ENCODE measurements around the gene GPR137C. TPM values are rescaled to one million over a fixed set of nuclear protein-coding genes. Genes with fewer than 3 reads are reported as not detected.

Gene GPR137C
- total RNA-seq, 4 donors from 2014 or later = 0.20 to 1.4 (median 1.1) TPM

DNA sequence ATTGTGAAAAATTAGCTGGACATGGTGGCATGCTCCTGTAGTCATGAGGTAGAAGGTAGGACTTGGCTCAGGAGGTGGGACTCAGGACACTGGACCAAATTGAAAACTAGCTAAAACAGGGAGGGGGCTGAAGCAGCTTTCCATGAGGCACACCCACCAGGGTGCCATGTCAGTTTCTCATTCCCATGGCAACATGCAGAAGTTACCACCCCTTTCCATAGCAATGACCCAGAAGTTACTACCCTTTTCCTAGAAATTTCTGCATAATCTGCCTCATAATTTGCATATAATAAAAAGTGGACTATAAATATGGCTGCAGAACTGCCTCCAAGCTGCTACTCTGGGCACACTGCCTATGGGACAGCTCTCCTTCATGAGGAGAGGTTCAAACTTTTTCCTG, 104.3 kb downstream of the GPR137C start:
- TF ChIP-seq, protein P1, sequence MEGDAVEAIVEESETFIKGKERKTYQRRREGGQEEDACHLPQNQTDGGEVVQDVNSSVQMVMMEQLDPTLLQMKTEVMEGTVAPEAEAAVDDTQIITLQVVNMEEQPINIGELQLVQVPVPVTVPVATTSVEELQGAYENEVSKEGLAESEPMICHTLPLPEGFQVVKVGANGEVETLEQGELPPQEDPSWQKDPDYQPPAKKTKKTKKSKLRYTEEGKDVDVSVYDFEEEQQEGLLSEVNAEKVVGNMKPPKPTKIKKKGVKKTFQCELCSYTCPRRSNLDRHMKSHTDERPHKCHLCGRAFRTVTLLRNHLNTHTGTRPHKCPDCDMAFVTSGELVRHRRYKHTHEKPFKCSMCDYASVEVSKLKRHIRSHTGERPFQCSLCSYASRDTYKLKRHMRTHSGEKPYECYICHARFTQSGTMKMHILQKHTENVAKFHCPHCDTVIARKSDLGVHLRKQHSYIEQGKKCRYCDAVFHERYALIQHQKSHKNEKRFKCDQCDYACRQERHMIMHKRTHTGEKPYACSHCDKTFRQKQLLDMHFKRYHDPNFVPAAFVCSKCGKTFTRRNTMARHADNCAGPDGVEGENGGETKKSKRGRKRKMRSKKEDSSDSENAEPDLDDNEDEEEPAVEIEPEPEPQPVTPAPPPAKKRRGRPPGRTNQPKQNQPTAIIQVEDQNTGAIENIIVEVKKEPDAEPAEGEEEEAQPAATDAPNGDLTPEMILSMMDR (IDR thresholded peaks at IDR 0.05) = no peak
- no peak for TF ChIP-seq POLR2A (IDR thresholded peaks at IDR 0.05)
- no peaks in the 10 kb centered on the region for H3K4me1 ChIP-seq
- H3K36me3 ChIP-seq = peaks cover 12 to 19% of the 10 kb centered on the region in 2 donors
- no peaks in the 10 kb centered on the region for H3K9me3 ChIP-seq
- H3K27ac ChIP-seq = no peak overlapping the region
- no peaks in the 10 kb centered on the region for H3K27me3 ChIP-seq
- no peak overlapping the region for H3K4me3 ChIP-seq (replicated peaks in 1 of 3)
- intact Hi-C loops (cut with DNase I) = no loop called here
- no peak for DNase-seq

DNA sequence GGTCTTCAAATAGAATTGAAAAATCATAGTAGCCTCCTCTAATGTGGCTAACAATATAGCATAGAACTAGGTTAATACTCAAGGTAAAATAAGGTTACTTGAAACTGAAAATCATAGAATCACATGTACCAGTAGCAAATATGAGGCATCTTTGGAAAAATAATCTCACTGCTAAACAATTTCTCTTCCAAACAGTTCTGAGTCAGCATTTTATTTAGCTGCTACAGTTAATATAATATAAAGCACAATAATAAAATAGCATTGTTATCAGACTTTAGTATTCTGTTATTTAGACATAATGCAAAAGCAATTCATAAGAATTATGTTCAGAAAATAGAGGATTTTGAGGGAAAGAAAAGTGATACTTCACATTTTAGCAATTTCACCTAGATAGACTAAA, 107.7 kb downstream of the GPR137C start:
- no peaks in the 10 kb centered on the region for H3K4me1 ChIP-seq
- DNase-seq = no peak
- H3K27me3 ChIP-seq = no peaks in the 10 kb centered on the region
- no peak overlapping the region for H3K4me3 ChIP-seq (replicated peaks in 1 of 3)
- H3K9me3 ChIP-seq = no peaks in the 10 kb centered on the region
- peaks cover 4 to 12% of the 10 kb centered on the region in 2 donors for H3K36me3 ChIP-seq
- TF ChIP-seq, protein P1 (IDR thresholded peaks at IDR 0.05) = no peak
- TF ChIP-seq POLR2A (IDR thresholded peaks at IDR 0.05) = no peak
- intact Hi-C loops (cut with DNase I) = no loop called here
- no peak overlapping the region for H3K27ac ChIP-seq

DNA sequence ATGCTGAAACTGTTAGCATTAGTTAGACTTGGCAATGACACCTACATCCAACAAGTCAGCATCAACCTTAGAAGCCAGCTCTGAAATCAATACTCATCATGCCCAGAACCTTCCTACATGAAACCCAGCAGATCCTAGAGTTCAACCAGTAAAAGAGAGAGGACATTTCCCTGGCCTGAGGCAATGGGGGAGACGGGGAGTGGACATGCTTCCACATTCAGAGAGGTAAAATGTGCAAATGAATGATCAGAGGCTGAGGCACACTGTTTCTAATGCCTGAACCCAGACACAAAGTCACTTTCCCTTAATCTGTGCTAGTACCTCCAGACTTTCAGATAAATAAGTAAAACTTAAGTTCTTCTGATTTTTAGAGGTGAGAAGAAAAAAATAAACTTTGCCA, 108.2 kb downstream of the GPR137C start:
- TF ChIP-seq, protein P1 (IDR thresholded peaks at IDR 0.05) = no peak
- TF ChIP-seq POLR2A (IDR thresholded peaks at IDR 0.05) = no peak
- peaks cover 4 to 12% of the 10 kb centered on the region in 2 donors for H3K36me3 ChIP-seq

DNA sequence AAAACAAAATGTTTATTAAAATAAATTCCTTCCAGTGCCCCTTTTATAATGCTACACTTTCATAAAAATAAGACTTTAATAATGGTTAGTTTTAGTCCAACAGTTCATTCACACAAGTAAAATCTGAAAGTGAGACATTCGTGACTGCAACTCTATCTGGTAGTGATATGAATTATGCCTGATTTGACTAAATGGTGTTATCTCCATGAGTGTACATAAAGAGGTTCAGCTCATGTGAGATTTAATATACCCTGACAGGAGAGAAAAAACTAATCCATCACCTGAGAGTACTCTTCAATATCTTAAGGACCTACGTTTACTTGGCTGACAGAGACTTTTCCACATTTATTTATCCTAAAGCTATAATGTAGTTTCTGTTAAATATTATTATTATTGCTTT, 108.7 kb downstream of the GPR137C start:
- Histone ChIP-seq H3K4me3 (replicated peaks in 1 of 3) (no peak overlapping the region), H3K27ac (no peak overlapping the region), H3K27me3 (no peaks in the 10 kb centered on the region), H3K4me1 (no peaks in the 10 kb centered on the region), H3K36me3 (peaks cover 4 to 12% of the 10 kb centered on the region in 2 donors), H3K9me3 (no peaks in the 10 kb centered on the region)
- 95 to 99% methylated on average over 2 of the region's 2 CpGs for WGBS, 2 donors
- intact Hi-C loops (cut with DNase I) = no loop called here
- no peak for TF ChIP-seq POLR2A (IDR thresholded peaks at IDR 0.05)
- TF ChIP-seq, protein P1 (IDR thresholded peaks at IDR 0.05) = no peak
- DNase-seq = no peak

More for the DNA sequence above, 108.2 kb downstream of the GPR137C start:
- DNase-seq = no peak
- H3K4me3 ChIP-seq (replicated peaks in 1 of 3) = no peak overlapping the region
- intact Hi-C loops (cut with DNase I) = no loop called here
- H3K4me1 ChIP-seq = no peaks in the 10 kb centered on the region
- H3K27me3 ChIP-seq = no peaks in the 10 kb centered on the region
- H3K9me3 ChIP-seq = no peaks in the 10 kb centered on the region
- 96 to 100% methylated on average over 1 of the region's 1 CpG for WGBS, 2 donors
- no peak overlapping the region for H3K27ac ChIP-seq

DNA sequence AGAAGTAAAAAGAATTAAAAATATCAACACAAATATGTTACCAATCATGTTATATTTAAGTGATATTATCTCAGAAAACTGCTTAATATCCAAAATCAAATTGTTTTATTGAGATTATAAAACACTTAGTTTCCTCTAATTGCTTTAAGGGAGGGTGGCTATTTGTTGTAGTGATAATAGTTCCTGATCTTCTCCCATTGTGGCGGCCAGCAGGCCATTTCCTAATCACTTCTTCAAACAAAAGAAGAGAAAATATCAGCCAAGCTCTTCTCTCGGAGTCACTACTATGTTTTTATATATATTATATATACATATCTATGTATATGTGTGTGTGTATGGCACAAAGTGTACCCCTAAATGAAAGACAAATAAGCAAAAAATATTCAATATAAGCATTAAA, 111.2 kb downstream of the GPR137C start:
- H3K27me3 ChIP-seq = no peaks in the 10 kb centered on the region
- WGBS, 2 donors = 92 to 98% methylated on average over 2 of the region's 2 CpGs
- intact Hi-C loops (cut with DNase I) = no loop called here
- no peaks in the 10 kb centered on the region for H3K4me1 ChIP-seq
- DNase-seq = no peak
- no peak overlapping the region for H3K27ac ChIP-seq
- H3K36me3 ChIP-seq = peaks cover 0 to 4% of the 10 kb centered on the region in 2 donors
- TF ChIP-seq, protein P1 (IDR thresholded peaks at IDR 0.05) = no peak
- TF ChIP-seq POLR2A (IDR thresholded peaks at IDR 0.05) = no peak
- H3K4me3 ChIP-seq (replicated peaks in 1 of 3) = no peak overlapping the region
- H3K9me3 ChIP-seq = no peaks in the 10 kb centered on the region
